ENCODE measurements around the gene ZNF726.

ZNF726 gene

GRCh38 chr19:23983406-23983805 lies 68.7 kb downstream of the ZNF726 start:
- H3K4me3 ChIP-seq (ENCODE audit: low read depth, low read length) = no peak overlapping the region
- no peak for DNase-seq (ENCODE audit: low read depth)
- no peak for TF ChIP-seq CTCF (conservative IDR thresholded peaks at IDR 0.05; ENCODE audit: low read depth, low read length)
